NB4 (cell line): ENCODE measurements around the gene RGS17.

Source experiments
- MAX ChIP-seq: IDR thresholded peaks from 2 replicates; pipeline ENCODE4 v1.6.1; 2011; ENCODE audit warnings: low read depth, low read length
- MYC ChIP-seq: IDR thresholded peaks from 2 replicates; pipeline ENCODE4 v1.6.1; 2011; ENCODE audit warnings: low read depth, low read length
- POLR2A ChIP-seq: IDR thresholded peaks from 2 replicates; pipeline ENCODE4 v1.6.1; 2011; ENCODE audit warnings: mild to moderate bottlenecking; ENCODE audit not compliant: insufficient read length; ENCODE audit errors: extremely low read depth
- TF ChIP-seq, protein P1 (sequence below): IDR thresholded peaks from one replicate; pipeline ENCODE4 v1.5.1; 2012; ENCODE audit warnings: low read depth, low read length

DNA sequence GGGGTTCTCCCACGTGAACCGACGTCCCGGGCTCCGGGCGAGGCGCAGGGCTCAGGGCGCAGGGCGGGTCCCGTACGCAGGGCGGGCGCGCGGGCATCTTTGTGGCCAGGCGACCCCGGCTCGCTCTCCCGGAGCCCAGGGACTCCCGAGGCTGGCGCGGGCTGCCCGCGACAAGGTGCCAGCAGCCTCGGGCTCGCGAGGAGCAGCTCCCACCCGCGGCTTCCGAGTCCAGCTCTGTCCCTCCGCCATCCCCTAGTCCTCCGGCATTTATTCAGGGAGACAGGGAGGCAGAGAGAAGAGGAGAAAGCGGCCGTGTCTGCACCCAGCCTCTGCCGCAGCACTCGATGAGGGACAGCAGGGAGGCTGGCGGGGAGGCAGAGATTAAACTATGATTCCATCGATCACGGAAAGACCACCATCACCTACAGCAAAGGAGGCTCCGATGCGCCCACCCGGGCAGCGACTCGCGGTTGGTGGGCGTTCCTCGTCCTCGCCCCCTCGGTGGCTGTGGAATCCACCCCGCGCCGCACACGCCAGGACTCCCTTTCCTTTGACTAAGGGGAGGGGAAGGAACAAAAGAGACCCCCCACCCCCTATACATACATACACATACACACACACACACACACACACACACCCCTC, 1.1 kb downstream of the RGS17 start:
- TF ChIP-seq, protein P1, sequence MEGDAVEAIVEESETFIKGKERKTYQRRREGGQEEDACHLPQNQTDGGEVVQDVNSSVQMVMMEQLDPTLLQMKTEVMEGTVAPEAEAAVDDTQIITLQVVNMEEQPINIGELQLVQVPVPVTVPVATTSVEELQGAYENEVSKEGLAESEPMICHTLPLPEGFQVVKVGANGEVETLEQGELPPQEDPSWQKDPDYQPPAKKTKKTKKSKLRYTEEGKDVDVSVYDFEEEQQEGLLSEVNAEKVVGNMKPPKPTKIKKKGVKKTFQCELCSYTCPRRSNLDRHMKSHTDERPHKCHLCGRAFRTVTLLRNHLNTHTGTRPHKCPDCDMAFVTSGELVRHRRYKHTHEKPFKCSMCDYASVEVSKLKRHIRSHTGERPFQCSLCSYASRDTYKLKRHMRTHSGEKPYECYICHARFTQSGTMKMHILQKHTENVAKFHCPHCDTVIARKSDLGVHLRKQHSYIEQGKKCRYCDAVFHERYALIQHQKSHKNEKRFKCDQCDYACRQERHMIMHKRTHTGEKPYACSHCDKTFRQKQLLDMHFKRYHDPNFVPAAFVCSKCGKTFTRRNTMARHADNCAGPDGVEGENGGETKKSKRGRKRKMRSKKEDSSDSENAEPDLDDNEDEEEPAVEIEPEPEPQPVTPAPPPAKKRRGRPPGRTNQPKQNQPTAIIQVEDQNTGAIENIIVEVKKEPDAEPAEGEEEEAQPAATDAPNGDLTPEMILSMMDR: no peak
- no peak for TF ChIP-seq POLR2A
- TF ChIP-seq MAX: no peak
- TF ChIP-seq MYC: no peak
